Measurements from ENCODE around the gene IL1R1. TPM values are rescaled to one million over a fixed set of nuclear protein-coding genes. Genes with fewer than 3 reads are reported as not detected.

IL1R1 gene
- total RNA-seq, 1 donor from 2014 or later, result 21.1 TPM

- ATAC-seq (ENCODE audit: poor library complexity) (no peak), DNase-seq (no peak)
- intact Hi-C loops (cut with DNase I), result no loop called here
Measured at GRCh38 chr2:102154946-102155702, 12.6 kb downstream of the IL1R1 start.

- intact Hi-C loops (cut with DNase I), result no loop called here
- DNase-seq (no peak), ATAC-seq (ENCODE audit: poor library complexity) (peak; percentile 71)
Measured at GRCh38 chr2:102155703-102156515, 13.4 kb downstream of the IL1R1 start.

- ATAC-seq (ENCODE audit: poor library complexity) (no peak), DNase-seq (no peak)
- intact Hi-C loops (cut with DNase I), result no loop called here
Measured at GRCh38 chr2:102158011-102158755, 15.6 kb downstream of the IL1R1 start.

- ATAC-seq (ENCODE audit: poor library complexity), result no peak
- intact Hi-C loops (cut with DNase I), result no loop called here
- no peak for DNase-seq
Measured at GRCh38 chr2:102159295-102159694, 16.7 kb downstream of the IL1R1 start.

GRCh38 chr2:102166189-102166845 is 23.8 kb downstream of the IL1R1 start:
- intact Hi-C loops (cut with DNase I), result no loop called here
- DNase-seq (no peak), ATAC-seq (ENCODE audit: poor library complexity) (peak; percentile 85)

GRCh38 chr2:102168026-102168771 is 25.7 kb downstream of the IL1R1 start:
- intact Hi-C loops (cut with DNase I), result no loop called here
- DNase-seq (no peak), ATAC-seq (ENCODE audit: poor library complexity) (no peak)

- no peak for DNase-seq
- intact Hi-C loops (cut with DNase I), result no loop called here
- no peak for ATAC-seq (ENCODE audit: poor library complexity)
Measured at GRCh38 chr2:102171946-102172345, 29.4 kb downstream of the IL1R1 start.

GRCh38 chr2:102172745-102173144 is 30.2 kb downstream of the IL1R1 start:
- intact Hi-C loops (cut with DNase I), result no loop called here
- no peak for DNase-seq
- ATAC-seq (ENCODE audit: poor library complexity), result no peak

- ATAC-seq (ENCODE audit: poor library complexity), result no peak
- no peak for DNase-seq
- intact Hi-C loops (cut with DNase I), result no loop called here
Measured at GRCh38 chr2:102176172-102176571, 33.6 kb downstream of the IL1R1 start.

- intact Hi-C loops (cut with DNase I), result no loop called here
- DNase-seq (no peak), ATAC-seq (ENCODE audit: poor library complexity) (no peak)
Measured at GRCh38 chr2:102177814-102178478, 35.4 kb downstream of the IL1R1 start.

- intact Hi-C loops (cut with DNase I), result no loop called here
- no peak for ATAC-seq (ENCODE audit: poor library complexity)
- no peak for DNase-seq
Measured at GRCh38 chr2:102179061-102179460, 36.5 kb downstream of the IL1R1 start.

- ATAC-seq (ENCODE audit: poor library complexity), result no peak
- intact Hi-C loops (cut with DNase I), result loop anchor here (10.0 kb wide), 1 partner anchor 55 kb away; no protein-coding TSS in a partner anchor
- DNase-seq, result no peak
Measured at GRCh38 chr2:102179788-102180686, 37.5 kb downstream of the IL1R1 start.

- no peak for DNase-seq
- intact Hi-C loops (cut with DNase I), result loop anchor here (10.0 kb wide), 1 partner anchor 54 kb away; no protein-coding TSS in a partner anchor
- no peak for ATAC-seq (ENCODE audit: poor library complexity)
Measured at GRCh38 chr2:102180687-102180999, 38.1 kb downstream of the IL1R1 start.

- intact Hi-C loops (cut with DNase I), result loop anchor here (10.0 kb wide), 1 partner anchor 53 kb away; no protein-coding TSS in a partner anchor
Measured at GRCh38 chr2:102181376-102181775, 38.8 kb downstream of the IL1R1 start.

GRCh38 chr2:102181919-102182635 is 39.5 kb downstream of the IL1R1 start:
- intact Hi-C loops (cut with DNase I), result loop anchor here (10.0 kb wide), 1 partner anchor 53 kb away; no protein-coding TSS in a partner anchor
- DNase-seq (no peak), ATAC-seq (ENCODE audit: poor library complexity) (peak; percentile 81)

More at GRCh38 chr2:102181376-102181775, 38.8 kb downstream of the IL1R1 start:
- DNase-seq (no peak), ATAC-seq (ENCODE audit: poor library complexity) (no peak)

- ATAC-seq (ENCODE audit: poor library complexity), result no peak
- intact Hi-C loops (cut with DNase I), result loop anchor here (10.0 kb wide), 1 partner anchor 51 kb away; no protein-coding TSS in a partner anchor
Measured at GRCh38 chr2:102184018-102184417, 41.5 kb downstream of the IL1R1 start.

More at GRCh38 chr2:102184018-102184417, 41.5 kb downstream of the IL1R1 start:
- DNase-seq, result no peak
